Measurements from ENCODE around the gene OAS3.

DNA sequence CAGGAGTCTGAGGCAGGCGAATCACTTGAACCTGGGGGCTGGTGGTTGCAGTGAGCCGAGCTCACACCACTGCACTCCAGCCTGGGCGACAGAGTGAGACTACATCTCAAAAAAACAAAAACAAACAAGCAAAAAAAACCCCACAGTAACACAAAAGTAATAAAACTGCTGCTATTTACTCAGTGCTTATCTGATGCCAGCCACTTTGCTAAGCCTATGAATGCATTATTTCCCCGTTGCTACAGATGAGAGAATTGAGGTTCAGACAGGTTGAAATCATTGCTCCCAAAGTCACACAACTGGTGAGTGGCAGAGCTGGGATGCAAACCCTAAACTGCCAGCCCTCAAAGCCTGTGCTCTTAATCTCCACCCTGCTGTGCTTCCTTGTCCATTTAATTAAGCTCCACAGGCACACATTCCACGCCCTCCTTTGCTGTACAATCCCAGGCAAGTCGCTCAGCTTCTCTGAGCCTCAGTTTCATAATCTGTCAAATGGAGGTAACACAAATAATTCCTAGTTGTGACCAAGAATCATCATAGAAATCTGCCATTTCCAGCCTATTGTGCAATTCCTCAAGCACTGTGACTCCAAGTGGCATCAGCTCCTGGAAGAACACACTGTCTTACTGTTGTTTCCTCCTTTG is 5.7 kb upstream of the OAS3 start:
- TF ChIP-seq POLR2A (IDR thresholded peaks at IDR 0.05), result no peak
- TF ChIP-seq, protein P1, sequence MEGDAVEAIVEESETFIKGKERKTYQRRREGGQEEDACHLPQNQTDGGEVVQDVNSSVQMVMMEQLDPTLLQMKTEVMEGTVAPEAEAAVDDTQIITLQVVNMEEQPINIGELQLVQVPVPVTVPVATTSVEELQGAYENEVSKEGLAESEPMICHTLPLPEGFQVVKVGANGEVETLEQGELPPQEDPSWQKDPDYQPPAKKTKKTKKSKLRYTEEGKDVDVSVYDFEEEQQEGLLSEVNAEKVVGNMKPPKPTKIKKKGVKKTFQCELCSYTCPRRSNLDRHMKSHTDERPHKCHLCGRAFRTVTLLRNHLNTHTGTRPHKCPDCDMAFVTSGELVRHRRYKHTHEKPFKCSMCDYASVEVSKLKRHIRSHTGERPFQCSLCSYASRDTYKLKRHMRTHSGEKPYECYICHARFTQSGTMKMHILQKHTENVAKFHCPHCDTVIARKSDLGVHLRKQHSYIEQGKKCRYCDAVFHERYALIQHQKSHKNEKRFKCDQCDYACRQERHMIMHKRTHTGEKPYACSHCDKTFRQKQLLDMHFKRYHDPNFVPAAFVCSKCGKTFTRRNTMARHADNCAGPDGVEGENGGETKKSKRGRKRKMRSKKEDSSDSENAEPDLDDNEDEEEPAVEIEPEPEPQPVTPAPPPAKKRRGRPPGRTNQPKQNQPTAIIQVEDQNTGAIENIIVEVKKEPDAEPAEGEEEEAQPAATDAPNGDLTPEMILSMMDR (IDR thresholded peaks at IDR 0.05 in 8 of 11, conservative IDR thresholded peaks at IDR 0.05 in 3 of 11), result no peak

Data from spleen (tissue), 7 donors.